Esophagus muscularis mucosa (tissue), 4 donors: Measurements from ENCODE around the gene HYAL1. TPM values are rescaled to one million over a fixed set of nuclear protein-coding genes. Genes with fewer than 3 reads are reported as not detected.

Experiments
- DNase-seq: peaks from one replicate; pipeline ENCODE4 v3.0.0-alpha.2; 2017; ENCODE audit errors: extremely low spot score
- H3K27ac ChIP-seq, 4 donors: fragments of 200-600 bp; sonication (generic); replicated peaks in 1 of 4; 1 replicate in 3 of 4; 2 replicates in 1 of 4; pipeline ENCODE4 v1.5.1; 2016 to 2019; ENCODE audit warnings: mild to moderate bottlenecking in 1 of 4
- H3K27me3 ChIP-seq, 4 donors: fragments of 200-600 bp; sonication (generic); one replicate each; pipeline versions ENCODE4 v1.5.1 to v1.6.0; 2016 to 2019
- H3K36me3 ChIP-seq, 4 donors: fragments of 200-600 bp; sonication (generic); one replicate each; pipeline ENCODE4 v1.5.1; 2016 to 2019
- H3K4me1 ChIP-seq, 4 donors: fragments of 200-600 bp; sonication (generic); one replicate each; pipeline ENCODE4 v1.5.1; 2016 to 2019
- H3K4me3 ChIP-seq, 4 donors: fragments of 200-600 bp; sonication (generic); 1 replicate in 2 of 4; 2 replicates in 2 of 4; pipeline ENCODE4 v1.5.1; 2016 to 2019; ENCODE audit warnings: mild to moderate bottlenecking in 4 of 4, moderate library complexity in 1 of 4
- H3K9me3 ChIP-seq, 4 donors: fragments of 200-600 bp; sonication (generic); 1 replicate in 3 of 4; 2 replicates in 1 of 4; pipeline ENCODE4 v1.5.1; 2016 to 2019
- CTCF ChIP-seq, 3 experiments: fragments of 200-600 bp in 2 of 3; fragments of 450-650 bp in 1 of 3; sonication (generic) in 2 of 3; IDR thresholded peaks; one replicate each; pipeline ENCODE4 v1.5.1; 2017 to 2019; ENCODE audit warnings: antibody characterized with exemption in 3 of 3, mild to moderate bottlenecking in 2 of 3, moderate library complexity in 1 of 3
- EP300 ChIP-seq: sonication (generic); formaldehyde crosslinking; IDR thresholded peaks from one replicate; pipeline ENCODE4 v1.6.1; 2017; ENCODE audit warnings: antibody characterized with exemption
- POLR2A ChIP-seq: fragments of 450-650 bp; IDR thresholded peaks from one replicate; pipeline ENCODE4 v1.6.1; 2017; ENCODE audit warnings: antibody characterized with exemption, moderate library complexity, mild to moderate bottlenecking, low read depth
- POLR2AphosphoS5 ChIP-seq, 2 donors: sonication (generic); formaldehyde crosslinking; IDR thresholded peaks; one replicate each; pipeline ENCODE4 v1.6.1; 2017; ENCODE audit warnings: antibody characterized with exemption in 2 of 2
- WGBS: methylation state at CpG from one replicate; pipeline ENCODE4 v1.1.5; 2018; 5-methylcytosine and 5-hydroxymethylcytosine counted together
- intact Hi-C: fragments of 100-400 bp; cut with DNase I; formaldehyde crosslinking; loops from one replicate; pipeline ENCODE4 v1.15.1; 2023
- total RNA-seq, 4 donors: library from RNA; depleted of rRNA; stranded (reverse); fragments of >200 nt; gene quantifications; one replicate each; pipeline versions ENCODE4 v1.1.0 to v1.2.1, GENCODE V29; 2016

Gene HYAL1
- total RNA-seq, 4 donors from 2014 or later: 8.3 to 15.6 (median 9.0) TPM

- WGBS: 81% methylated on average over 13 of the region's 14 CpGs
- H3K27ac ChIP-seq: peak overlapping the region; percentile 96 to 100 (median 98)
- H3K27me3 ChIP-seq: no peaks in the 10 kb centered on the region
- TF ChIP-seq CTCF (IDR thresholded peaks at IDR 0.05) (no peak), EP300 (no peak), POLR2AphosphoS5 (IDR thresholded peaks at IDR 0.05) (no peak), POLR2A (no peak)
- H3K4me1 ChIP-seq: peaks cover 55 to 69% (median 66%) of the 10 kb centered on the region in 4 donors
- intact Hi-C loops: no loop called here
- DNase-seq: no peak
- H3K36me3 ChIP-seq: no peaks in the 10 kb centered on the region
- no peaks in the 10 kb centered on the region for H3K9me3 ChIP-seq
- peak overlapping the region; percentile 57 to 74 (median 67) for H3K4me3 ChIP-seq
Observed at GRCh38 chr3:50339485-50340146, 36.2 kb upstream of the HYAL1 start.

- intact Hi-C loops: no loop called here
- Histone ChIP-seq H3K27ac (peak overlapping the region; percentile 96 to 100 (median 98)), H3K9me3 (no peaks in the 10 kb centered on the region), H3K36me3 (no peaks in the 10 kb centered on the region), H3K4me1 (peaks cover 61 to 76% (median 73%) of the 10 kb centered on the region in 4 donors), H3K4me3 (peak overlapping the region; percentile 74 to 92 (median 88)), H3K27me3 (no peaks in the 10 kb centered on the region)
- DNase-seq: no peak
- 67% methylated on average over 5 of the region's 5 CpGs for WGBS
- TF ChIP-seq POLR2A (no peak), POLR2AphosphoS5 (IDR thresholded peaks at IDR 0.05) (no peak), EP300 (no peak), CTCF (IDR thresholded peaks at IDR 0.05) (no peak)
Observed at GRCh38 chr3:50338965-50339364, 35.6 kb upstream of the HYAL1 start.

GRCh38 chr3:50337175-50337861 is 33.9 kb upstream of the HYAL1 start:
- peak overlapping the region; percentile 74 to 92 (median 88) for H3K4me3 ChIP-seq
- peak; percentile 100 for DNase-seq
- TF ChIP-seq POLR2AphosphoS5 (IDR thresholded peaks at IDR 0.05) (peak; percentile 99), CTCF (IDR thresholded peaks at IDR 0.05) (no peak), POLR2A (peak; percentile 81)
- H3K36me3 ChIP-seq: peaks cover 0 to 9% (median 2%) of the 10 kb centered on the region in 4 donors
- peak overlapping the region; percentile 96 to 100 (median 98) for H3K27ac ChIP-seq
- H3K9me3 ChIP-seq: no peaks in the 10 kb centered on the region
- no peaks in the 10 kb centered on the region for H3K27me3 ChIP-seq
- intact Hi-C loops: no loop called here
- 0% methylated on average over 3 of the region's 79 CpGs for WGBS
- H3K4me1 ChIP-seq: peaks cover 73 to 92% (median 89%) of the 10 kb centered on the region in 4 donors

GRCh38 chr3:50336452-50337174 is 33.2 kb upstream of the HYAL1 start:
- Histone ChIP-seq H3K4me3 (peak overlapping the region; percentile 74 to 92 (median 88)), H3K9me3 (no peaks in the 10 kb centered on the region), H3K36me3 (peaks cover 4 to 16% (median 9%) of the 10 kb centered on the region in 4 donors), H3K4me1 (peaks cover 78 to 91% (median 88%) of the 10 kb centered on the region in 4 donors), H3K27me3 (no peaks in the 10 kb centered on the region), H3K27ac (peak overlapping the region; percentile 96 to 100 (median 98))
- DNase-seq: no peak
- WGBS: 10% methylated on average over 10 of the region's 31 CpGs
- intact Hi-C loops: no loop called here
- TF ChIP-seq POLR2AphosphoS5 (IDR thresholded peaks at IDR 0.05): no peak
- TF ChIP-seq CTCF (IDR thresholded peaks at IDR 0.05): no peak
- no peak for TF ChIP-seq EP300
- TF ChIP-seq POLR2A: no peak
